Endometrial microvascular endothelial cells (primary cell): ENCODE measurements around the gene HELZ. TPM values are rescaled to one million over a fixed set of nuclear protein-coding genes. Genes with fewer than 3 reads are reported as not detected.
"Not testable (repeated sequence)": the region's sequence is repeated elsewhere in the genome, so short reads cannot be mapped to it uniquely, and the experiment has no call there.

Source experiments
- in situ Hi-C: cut with HindIII; loops from 2 replicates; pipeline ENCODE4 v1.10.0; 2017; ENCODE audit warnings: low sequenced_read_pairs, low pct_unique_long_range_greater_than_20kb; ENCODE audit errors: inconsistent ontology term
- total RNA-seq: library from RNA; depleted of rRNA; stranded (reverse); fragments of >200 nt; gene quantifications from one replicate; pipeline ENCODE4 v1.2.3, GENCODE V29; 2015; ENCODE audit errors: inconsistent ontology term

Gene HELZ
- total RNA-seq = 18.2 TPM

- in situ Hi-C loops = no loop called here
Observed at GRCh38 chr17:67245073-67245693, at the start of gene HELZ. TSS of gene HELZ (minus strand) at chr17:67245196. CDS start at chr17:67218804, 26,392 bp downstream.

GRCh38 chr17:67293251-67294203 is 48.5 kb upstream of the HELZ start:
- in situ Hi-C loops = no loop called here

GRCh38 chr17:67290711-67291291 is 45.8 kb upstream of the HELZ start:
- in situ Hi-C loops = no loop called here

- in situ Hi-C loops = no loop called here
Observed at GRCh38 chr17:67290244-67290643, 45.2 kb upstream of the HELZ start.

- in situ Hi-C loops = no loop called here
Observed at GRCh38 chr17:67289181-67289876, 44.3 kb upstream of the HELZ start.

GRCh38 chr17:67286826-67287225 is 41.8 kb upstream of the HELZ start:
- in situ Hi-C loops = not testable (repeated sequence)

- in situ Hi-C loops = no loop called here
Observed at GRCh38 chr17:67285360-67285759, 40.4 kb upstream of the HELZ start.

GRCh38 chr17:67283731-67284516 is 38.9 kb upstream of the HELZ start:
- in situ Hi-C loops = no loop called here

- in situ Hi-C loops = no loop called here
Observed at GRCh38 chr17:67281743-67282142, 36.7 kb upstream of the HELZ start.

GRCh38 chr17:67281053-67281452 is 36.1 kb upstream of the HELZ start:
- in situ Hi-C loops = no loop called here

- in situ Hi-C loops = no loop called here
Observed at GRCh38 chr17:67280279-67280678, 35.3 kb upstream of the HELZ start.

GRCh38 chr17:67279115-67279514 is 34.1 kb upstream of the HELZ start:
- in situ Hi-C loops = no loop called here

- in situ Hi-C loops = no loop called here
Observed at GRCh38 chr17:67278363-67278762, 33.4 kb upstream of the HELZ start.

- in situ Hi-C loops = no loop called here
Observed at GRCh38 chr17:67276075-67276474, 31.1 kb upstream of the HELZ start.

GRCh38 chr17:67274466-67274865 is 29.5 kb upstream of the HELZ start:
- in situ Hi-C loops = no loop called here

GRCh38 chr17:67273900-67274299 is 28.9 kb upstream of the HELZ start:
- in situ Hi-C loops = no loop called here

- in situ Hi-C loops = no loop called here
Observed at GRCh38 chr17:67272312-67273047, 27.5 kb upstream of the HELZ start.

GRCh38 chr17:67271187-67271586 is 26.2 kb upstream of the HELZ start:
- in situ Hi-C loops = not testable (repeated sequence)
